Raji (cell line): ENCODE results near the gene RPS6KB2.

Experiments used
- POLR2A ChIP-seq: IDR thresholded peaks from 2 replicates; pipeline ENCODE4 v1.6.1; 2011; ENCODE audit warnings: low read depth, low read length, control low read depth; ENCODE audit not compliant: insufficient read depth

Gene RPS6KB2

GRCh38 chr11:67431346-67432249, 3.3 kb downstream of the RPS6KB2 start:
- no peak for TF ChIP-seq POLR2A

GRCh38 chr11:67432655-67433349, 4.5 kb downstream of the RPS6KB2 start:
- TF ChIP-seq POLR2A = no peak

DNA sequence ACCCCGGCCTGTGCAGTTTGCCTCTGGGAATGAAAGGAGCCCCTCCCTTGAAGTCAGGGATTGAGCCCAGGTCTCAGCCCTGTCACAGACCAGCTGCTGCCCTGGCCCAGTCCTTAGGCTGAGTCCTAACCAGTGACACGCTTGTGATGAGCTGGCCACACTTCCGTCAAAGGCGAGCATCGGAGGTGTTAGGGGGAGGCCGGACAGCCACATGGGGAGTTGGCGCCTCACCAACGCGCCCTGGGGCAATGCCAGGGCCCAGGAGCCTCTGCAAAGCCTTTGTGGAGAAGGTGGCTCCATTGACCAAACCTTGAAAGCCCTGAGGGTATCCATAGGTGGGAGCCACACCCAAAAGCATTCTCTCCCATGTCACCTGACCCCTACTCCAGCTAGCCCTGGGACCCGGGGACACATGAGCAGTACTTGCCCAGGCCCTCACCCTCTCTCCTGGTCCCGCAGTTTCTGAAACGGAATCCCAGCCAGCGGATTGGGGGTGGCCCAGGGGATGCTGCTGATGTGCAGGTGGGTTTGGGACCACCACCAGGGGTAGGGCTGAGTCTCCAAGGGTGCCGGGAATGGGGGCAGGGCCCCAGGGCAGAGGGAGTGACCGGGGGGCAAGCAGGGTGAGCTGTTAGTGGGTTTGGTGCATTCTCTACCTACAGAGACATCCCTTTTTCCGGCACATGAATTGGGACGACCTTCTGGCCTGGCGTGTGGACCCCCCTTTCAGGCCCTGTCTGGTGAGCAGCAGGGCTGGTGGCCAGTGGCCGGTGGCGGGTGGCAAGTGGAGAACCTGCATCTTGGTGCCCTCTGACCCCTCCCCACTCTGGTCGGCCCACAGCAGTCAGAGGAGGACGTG, 5.5 kb downstream of the RPS6KB2 start:
- no peak; the same call in 1 of the 2 replicates for TF ChIP-seq POLR2A

- peak; percentile 61; the same call in 1 of the 2 replicates for TF ChIP-seq POLR2A
Measured at GRCh38 chr11:67434395-67434881, 6.1 kb downstream of the RPS6KB2 start.

- peak; percentile 26 for TF ChIP-seq POLR2A
Measured at GRCh38 chr11:67435031-67435726, 6.9 kb downstream of the RPS6KB2 start.

DNA sequence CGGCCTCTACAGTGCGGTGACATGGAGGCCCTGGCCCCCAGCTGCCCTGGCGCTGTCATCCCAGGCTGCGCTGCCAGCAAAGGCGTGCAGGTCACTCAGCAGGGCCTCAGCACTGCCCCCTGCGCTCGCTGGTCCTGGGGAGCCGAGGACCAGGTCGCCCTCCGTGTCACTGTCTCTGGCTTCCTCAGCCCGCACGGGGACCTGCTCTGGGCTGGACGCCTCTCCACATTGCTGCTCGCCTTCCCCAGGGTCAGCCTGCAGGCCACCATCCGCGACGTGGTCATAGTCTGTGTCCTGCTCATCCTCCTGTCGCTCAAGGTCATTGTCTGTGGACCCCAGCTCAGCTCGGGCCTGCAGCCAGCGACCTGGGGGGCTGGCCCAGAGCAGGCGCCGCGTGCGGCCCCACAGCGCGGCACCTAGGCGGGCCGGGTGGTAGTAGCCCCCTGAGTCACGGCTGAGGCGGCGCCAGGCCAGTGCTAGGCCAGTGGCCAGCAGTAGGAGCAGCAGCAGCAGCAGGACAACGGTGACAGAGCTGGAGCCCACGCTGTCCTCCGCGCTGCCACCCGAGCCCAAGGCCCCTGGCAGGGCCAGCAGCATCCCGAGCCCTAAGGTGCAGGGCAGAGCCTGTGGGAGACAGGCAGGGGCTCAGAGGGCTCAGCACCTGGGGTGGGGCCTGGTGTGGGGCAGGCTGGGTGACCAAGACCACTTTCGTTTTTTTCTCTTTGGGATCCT, 7.6 kb downstream of the RPS6KB2 start:
- TF ChIP-seq POLR2A = no peak

GRCh38 chr11:67436459-67437081, 8.3 kb downstream of the RPS6KB2 start:
- TF ChIP-seq POLR2A = peak; percentile 65

GRCh38 chr11:67437082-67437808, 9.0 kb downstream of the RPS6KB2 start, which contains the start of gene PTPRCAP:
Gene PTPRCAP, minus strand, starts transcription at chr11:67437682. Its CDS starts 63 bp downstream, at chr11:67437619.
- TF ChIP-seq POLR2A = peak; percentile 95

DNA sequence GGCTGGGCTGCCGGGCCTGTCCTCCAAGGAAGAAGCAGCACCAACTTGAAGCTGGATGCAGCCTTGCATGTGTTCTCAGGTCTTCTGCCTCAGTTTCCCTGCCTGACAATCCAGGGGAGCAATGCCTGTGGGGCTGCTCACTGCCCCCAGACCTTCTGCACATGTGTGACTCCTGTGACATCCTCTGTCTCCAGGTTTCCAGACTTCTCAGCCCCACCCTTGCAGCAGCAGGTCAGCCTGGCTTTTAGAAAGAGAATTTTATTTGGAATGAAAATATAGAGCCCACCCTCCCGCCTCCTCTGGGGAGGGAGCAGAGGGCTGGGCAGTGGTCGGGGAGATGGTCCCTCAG, 9.5 kb downstream of the RPS6KB2 start:
- TF ChIP-seq POLR2A = peak; percentile 13; the same call in 1 of the 2 replicates

DNA sequence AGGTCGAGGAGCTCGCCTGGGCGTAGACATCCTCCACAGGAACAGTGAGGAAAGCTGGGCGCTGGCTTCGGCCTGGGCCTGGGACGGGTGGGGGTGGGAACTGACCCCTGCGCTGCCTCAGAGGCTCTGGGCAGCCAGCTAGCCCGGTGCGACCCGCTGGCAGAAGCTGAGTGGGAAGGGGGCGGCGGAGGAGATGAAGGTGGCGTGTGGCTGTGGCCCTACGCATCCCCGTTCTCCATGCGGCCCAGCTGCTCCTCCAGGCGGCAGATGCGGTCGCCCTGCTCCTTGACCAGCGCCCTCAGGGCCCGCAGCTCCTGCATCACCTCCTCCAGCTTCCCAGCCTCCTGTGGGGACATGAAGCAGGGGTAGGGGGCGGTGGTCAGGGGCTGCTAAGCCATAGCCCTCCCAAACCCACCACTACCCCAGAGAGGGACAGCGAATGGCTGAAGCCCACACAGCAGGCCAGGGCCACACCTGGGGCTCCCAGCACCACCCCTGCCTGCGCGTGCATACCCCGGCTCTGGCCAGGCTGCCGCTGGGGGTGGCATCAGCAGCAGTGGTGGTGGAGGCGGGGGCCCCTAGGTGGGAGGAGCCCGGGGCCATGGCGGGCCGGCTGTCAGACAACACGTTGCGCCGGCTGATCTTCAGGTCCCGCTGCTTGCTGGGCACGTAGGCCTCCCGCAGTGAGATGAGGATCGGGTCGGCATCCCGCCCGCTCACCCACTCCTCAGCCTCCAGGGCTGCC, 10.0 kb downstream of the RPS6KB2 start:
- peak; percentile 85 for TF ChIP-seq POLR2A

- 0 out of 2 replicates have a peak, but pooled peaks have one; percentile 25 for TF ChIP-seq POLR2A
Measured at GRCh38 chr11:67439321-67440228, 11.3 kb downstream of the RPS6KB2 start.
